ACC112 (cell line): ENCODE data around the gene IGF2BP3.

Source experiments
- H2AFZ ChIP-seq: fragments of 200-600 bp; sonication (generic); one replicate; pipeline ENCODE4 v1.6.0; 2017; ENCODE audit warnings: antibody characterized with exemption, low read length; ENCODE audit not compliant: unreplicated experiment
- H3K27ac ChIP-seq: fragments of 200-600 bp; sonication (generic); 2 replicates; pipeline ENCODE4 v1.5.1; 2014; ENCODE audit warnings: low read depth, mild to moderate bottlenecking, antibody characterized with exemption, low read length, moderate library complexity
- H3K27me3 ChIP-seq: fragments of 200-600 bp; sonication (generic); 2 replicates; pipeline ENCODE4 v1.6.1; 2014; ENCODE audit warnings: mild to moderate bottlenecking, antibody characterized with exemption, low read length, moderate library complexity, mixed read lengths; ENCODE audit not compliant: insufficient read depth
- H3K36me3 ChIP-seq: fragments of 200-600 bp; sonication (generic); 2 replicates; pipeline ENCODE4 v1.6.1; 2016; ENCODE audit warnings: mild to moderate bottlenecking, antibody characterized with exemption, low read length, moderate library complexity, mixed read lengths; ENCODE audit not compliant: insufficient read depth
- H3K4me1 ChIP-seq: fragments of 200-600 bp; sonication (generic); one replicate; pipeline ENCODE4 v1.6.1; 2016; ENCODE audit warnings: low read length, mixed read lengths; ENCODE audit not compliant: insufficient read depth, unreplicated experiment, control insufficient read depth
- H3K4me3 ChIP-seq: fragments of 200-600 bp; sonication (generic); 2 replicates; pipeline ENCODE4 v1.5.1; 2014; ENCODE audit warnings: mild to moderate bottlenecking, low read depth, low read length
- H3K79me2 ChIP-seq: fragments of 200-600 bp; sonication (generic); one replicate; pipeline ENCODE4 v1.6.0; 2016; ENCODE audit warnings: low read length; ENCODE audit not compliant: control insufficient read depth, unreplicated experiment, insufficient read depth

Gene IGF2BP3

DNA sequence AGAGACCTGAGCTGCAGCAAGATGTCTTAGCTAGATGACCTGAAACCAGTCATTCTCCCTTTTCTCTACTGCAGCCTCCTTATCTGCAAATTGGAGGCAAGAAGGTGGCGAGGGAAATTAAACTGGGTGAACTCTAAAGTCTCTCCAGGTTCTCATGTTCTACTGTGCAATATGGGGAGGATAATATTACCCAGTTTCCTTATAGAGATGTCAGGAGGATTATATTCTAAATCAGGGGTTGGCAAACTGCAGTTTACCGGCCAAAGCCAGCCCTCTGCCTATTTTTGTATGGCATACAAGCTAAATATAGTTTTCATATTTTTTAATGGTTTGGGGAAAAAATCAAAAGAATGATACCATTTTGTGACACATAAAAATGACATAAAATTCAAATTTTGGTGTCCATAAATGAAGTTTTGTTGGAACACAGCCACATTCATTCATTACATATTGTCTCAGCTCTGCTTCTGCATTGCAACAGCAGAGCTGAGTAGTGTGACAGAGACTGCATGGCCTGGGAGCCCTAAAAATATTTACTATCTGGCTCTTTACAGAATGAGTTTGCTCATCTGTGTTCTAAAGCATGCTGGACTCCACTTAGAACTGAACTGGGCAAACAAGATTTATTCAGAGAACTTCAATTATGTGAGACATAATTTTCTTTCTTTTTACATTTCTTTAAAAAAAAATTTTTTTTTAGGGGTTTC lies 190.3 kb downstream of the IGF2BP3 start:
- Histone ChIP-seq H3K4me3 (no peak overlapping the region), H3K79me2 (no peaks in the 10 kb centered on the region), H3K27me3 (no peaks in the 10 kb centered on the region), H2AFZ (no peak overlapping the region), H3K4me1 (no peaks in the 10 kb centered on the region), H3K36me3 (peaks cover 3% of the 10 kb centered on the region; the same call in 1 of the 2 replicates), H3K27ac (no peak overlapping the region)

DNA sequence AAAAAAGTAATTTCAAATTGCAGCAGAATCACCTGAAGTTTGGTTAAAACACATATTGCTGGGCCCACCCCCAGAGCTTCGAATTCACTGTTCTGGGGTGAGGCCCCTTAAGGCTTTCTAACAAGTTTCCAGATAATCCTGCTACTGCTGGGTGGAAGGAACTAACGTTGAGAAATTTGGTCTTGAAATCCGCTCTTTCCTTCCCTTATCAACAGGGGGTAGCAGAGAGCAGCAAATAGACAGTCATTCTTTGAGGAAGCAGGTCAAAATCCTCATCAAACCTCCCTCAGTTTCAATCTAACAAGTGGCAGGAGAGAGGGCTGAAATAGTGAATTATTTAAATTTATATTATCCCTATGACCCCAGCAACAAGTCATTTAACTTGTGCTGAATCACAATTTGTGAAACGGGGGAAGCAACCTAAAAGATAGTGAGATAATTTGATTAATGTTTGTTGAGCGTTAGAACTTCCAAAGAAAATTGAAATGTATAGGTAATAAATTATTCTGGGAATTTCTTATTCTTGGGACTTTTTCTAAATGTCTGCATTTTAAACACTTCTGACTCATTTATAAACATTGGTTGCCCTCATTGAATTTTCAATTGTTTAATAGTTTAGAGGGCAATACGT lies 192.8 kb downstream of the IGF2BP3 start:
- H3K27ac ChIP-seq: no peak overlapping the region
- peaks cover 6% of the 10 kb centered on the region for H3K4me1 ChIP-seq
- H3K36me3 ChIP-seq: peaks cover 20% of the 10 kb centered on the region
- no peak overlapping the region for H2AFZ ChIP-seq
- H3K4me3 ChIP-seq: no peak overlapping the region
- no peaks in the 10 kb centered on the region for H3K27me3 ChIP-seq
- H3K79me2 ChIP-seq: no peaks in the 10 kb centered on the region

- H3K4me1 ChIP-seq: peaks cover 6% of the 10 kb centered on the region
- H2AFZ ChIP-seq: no peak overlapping the region
- H3K36me3 ChIP-seq: peaks cover 20% of the 10 kb centered on the region
- no peaks in the 10 kb centered on the region for H3K79me2 ChIP-seq
- H3K4me3 ChIP-seq: no peak overlapping the region
- no peaks in the 10 kb centered on the region for H3K27me3 ChIP-seq
- no peak overlapping the region for H3K27ac ChIP-seq
These were observed 193.3 kb downstream of the IGF2BP3 start for GRCh38 chr7:23276947-23277346.

GRCh38 chr7:23276376-23276775 lies 193.9 kb downstream of the IGF2BP3 start:
- Histone ChIP-seq H3K27me3 (no peaks in the 10 kb centered on the region), H3K4me1 (peaks cover 6% of the 10 kb centered on the region), H2AFZ (no peak overlapping the region), H3K36me3 (peaks cover 20% of the 10 kb centered on the region), H3K4me3 (no peak overlapping the region), H3K27ac (no peak overlapping the region), H3K79me2 (no peaks in the 10 kb centered on the region)

- Histone ChIP-seq H3K27ac (no peak overlapping the region), H3K4me3 (no peak overlapping the region), H2AFZ (no peak overlapping the region), H3K27me3 (no peaks in the 10 kb centered on the region), H3K4me1 (peaks cover 6% of the 10 kb centered on the region), H3K79me2 (no peaks in the 10 kb centered on the region), H3K36me3 (peaks cover 20% of the 10 kb centered on the region)
These were observed 194.4 kb downstream of the IGF2BP3 start for GRCh38 chr7:23275912-23276311.

- Histone ChIP-seq H3K27ac (no peak overlapping the region), H3K4me3 (no peak overlapping the region; the same call in 1 of the 2 replicates), H2AFZ (no peak overlapping the region), H3K27me3 (no peaks in the 10 kb centered on the region), H3K36me3 (peaks cover 25% of the 10 kb centered on the region), H3K79me2 (no peaks in the 10 kb centered on the region), H3K4me1 (peaks cover 6% of the 10 kb centered on the region)
These were observed 197.1 kb downstream of the IGF2BP3 start for GRCh38 chr7:23273141-23273599.

- H3K4me1 ChIP-seq: peaks cover 6% of the 10 kb centered on the region
- no peaks in the 10 kb centered on the region for H3K27me3 ChIP-seq
- H3K27ac ChIP-seq: no peak overlapping the region
- H2AFZ ChIP-seq: no peak overlapping the region
- H3K36me3 ChIP-seq: peaks cover 32% of the 10 kb centered on the region
- no peak overlapping the region for H3K4me3 ChIP-seq
- H3K79me2 ChIP-seq: no peaks in the 10 kb centered on the region
These were observed 198.0 kb downstream of the IGF2BP3 start for GRCh38 chr7:23272275-23272674.

DNA sequence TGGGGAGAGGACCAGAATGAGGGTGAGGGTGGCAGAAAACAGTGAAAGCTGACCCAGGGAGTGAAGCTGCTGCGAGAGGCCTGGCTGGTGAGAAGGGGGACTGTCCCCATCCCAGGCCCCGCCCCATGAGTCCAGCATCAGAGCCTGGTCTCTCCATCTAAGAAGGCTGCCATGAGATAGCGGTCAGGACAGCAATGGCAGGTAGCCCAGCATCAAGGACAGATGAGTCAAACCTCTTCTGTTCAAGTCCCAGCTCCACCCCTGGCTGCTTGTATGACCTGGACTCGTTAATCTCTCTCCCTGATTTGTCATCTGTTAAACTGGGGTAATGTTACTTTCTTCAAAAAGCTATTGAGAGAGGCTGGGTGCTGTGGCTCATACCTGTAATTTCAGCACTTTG lies 201.5 kb downstream of the IGF2BP3 start:
- Histone ChIP-seq H3K36me3 (peaks cover 22% of the 10 kb centered on the region), H3K79me2 (no peaks in the 10 kb centered on the region), H3K4me3 (no peak overlapping the region), H3K4me1 (peaks cover 5% of the 10 kb centered on the region), H3K27ac (no peak overlapping the region), H2AFZ (no peak overlapping the region), H3K27me3 (no peaks in the 10 kb centered on the region)

- no peak overlapping the region for H3K27ac ChIP-seq
- H3K36me3 ChIP-seq: peaks cover 18% of the 10 kb centered on the region; the same call in 1 of the 2 replicates
- no peak overlapping the region for H3K4me3 ChIP-seq
- no peaks in the 10 kb centered on the region for H3K4me1 ChIP-seq
- H3K79me2 ChIP-seq: no peaks in the 10 kb centered on the region
- H2AFZ ChIP-seq: no peak overlapping the region
- H3K27me3 ChIP-seq: no peaks in the 10 kb centered on the region
These were observed 202.1 kb downstream of the IGF2BP3 start for GRCh38 chr7:23268167-23268566.

- no peaks in the 10 kb centered on the region for H3K79me2 ChIP-seq
- H3K27me3 ChIP-seq: no peaks in the 10 kb centered on the region
- peaks cover 18% of the 10 kb centered on the region; the same call in 1 of the 2 replicates for H3K36me3 ChIP-seq
- H3K4me3 ChIP-seq: no peak overlapping the region
- no peaks in the 10 kb centered on the region for H3K4me1 ChIP-seq
- H3K27ac ChIP-seq: no peak overlapping the region
- H2AFZ ChIP-seq: no peak overlapping the region
These were observed 202.9 kb downstream of the IGF2BP3 start for GRCh38 chr7:23267357-23267756.

DNA sequence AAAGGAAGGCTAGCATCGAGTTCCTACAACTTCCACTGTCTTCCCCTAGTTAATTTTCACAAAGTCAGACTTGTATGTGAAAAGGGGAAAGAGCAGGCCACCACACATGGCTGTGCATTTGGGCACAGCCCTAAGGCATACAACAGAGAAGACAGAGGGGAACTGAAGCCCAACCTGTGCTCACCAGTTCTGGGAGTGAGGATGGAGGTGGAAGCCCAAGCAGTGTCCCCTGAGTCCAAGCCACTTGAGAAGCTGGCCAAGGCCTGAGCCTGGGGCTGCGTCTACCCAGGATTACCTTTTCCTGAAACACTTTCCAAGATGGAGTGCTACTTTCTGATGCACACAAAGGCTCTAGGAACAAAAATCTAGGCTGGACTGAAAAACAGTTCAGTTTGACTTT lies 203.4 kb downstream of the IGF2BP3 start:
- no peak overlapping the region for H3K4me3 ChIP-seq
- no peaks in the 10 kb centered on the region for H3K4me1 ChIP-seq
- H3K27me3 ChIP-seq: no peaks in the 10 kb centered on the region
- H3K79me2 ChIP-seq: no peaks in the 10 kb centered on the region
- H3K36me3 ChIP-seq: peaks cover 18% of the 10 kb centered on the region; the same call in 1 of the 2 replicates
- H3K27ac ChIP-seq: no peak overlapping the region
- no peak overlapping the region for H2AFZ ChIP-seq
